GM12878 (cell line): ENCODE measurements around the gene GNG12. TPM values are rescaled to one million over a fixed set of nuclear protein-coding genes. Genes with fewer than 3 reads are reported as not detected.
"Not testable (repeated sequence)": the region's sequence is repeated elsewhere in the genome, so short reads cannot be mapped to it uniquely, and the experiment has no call there.

Experiments
- ATAC-seq: fragments of 200-7000 bp; cut with Tn5 transposase; 3 replicates; pipeline ENCODE4 v1.9.1; 2020; ENCODE audit warnings: mild to moderate bottlenecking, moderate library complexity
- BruUV-seq: library from RNA; stranded (reverse); fragments of 400-500 nt; replicated peaks from 2 replicates; lab custom pipeline; 2021; lab: Mats Ljungman, UMichigan
- CTCF ChIA-PET: fragments of 300-600 bp; sonication (Branson Sonifier 250); formaldehyde crosslinking; extraction: SDS; loops from one replicate; lab custom pipeline; 2021; ENCODE audit warnings: inconsistent platforms; lab: Yijun Ruan, JAX
- POLR2A ChIA-PET: fragments of 350-600 bp; formaldehyde crosslinking; extraction: SDS; loops from one replicate; lab custom pipeline; 2021; ENCODE audit warnings: inconsistent platforms; lab: Charles Lee
- RAD21 ChIA-PET: fragments of 300-600 bp; sonication (Branson Sonifier 250); formaldehyde crosslinking; loops from one replicate; lab custom pipeline; 2023; ENCODE audit warnings: antibody characterized with exemption; ENCODE audit not compliant: unreplicated experiment; lab: Charles Lee
- SMC1A ChIA-PET: fragments of 300-600 bp; sonication (Branson Sonifier 250); formaldehyde crosslinking; loops from one replicate; lab custom pipeline; 2023; ENCODE audit not compliant: unreplicated experiment, uncharacterized antibody; lab: Charles Lee
- DNase-seq: peaks from one replicate; pipeline ENCODE4 v3.0.0-alpha.2; 2011; ENCODE audit warnings: low read depth, low spot score
- FAIRE-seq: peaks from 3 replicates; lab custom pipeline; 2011; peaks lifted over from hg19 to GRCh38; lab: Jason Lieb, UNC
- H2AFZ ChIP-seq: 2 replicates; pipeline ENCODE4 v1.6.0; 2011; ENCODE audit warnings: low read depth, low read length, control low read depth; ENCODE audit not compliant: control insufficient read depth
- H3K27ac ChIP-seq: 2 replicates; pipeline ENCODE4 v1.5.1; 2011; ENCODE audit warnings: control low read depth; ENCODE audit not compliant: control insufficient read depth, insufficient read depth
- H3K27me3 ChIP-seq, 2 experiments: replicated peaks in 1 of 2; 2 replicates each; pipeline versions ENCODE4 v1.6.0 to v1.6.1; 2011; ENCODE audit warnings: low read length in 1 of 2; ENCODE audit not compliant: control insufficient read depth in 2 of 2, insufficient read depth in 2 of 2
- H3K36me3 ChIP-seq, 2 experiments: 2 replicates each; pipeline ENCODE4 v1.5.1; 2011; ENCODE audit warnings: low read length in 1 of 2; ENCODE audit not compliant: control insufficient read depth in 2 of 2, insufficient read depth in 2 of 2
- H3K4me1 ChIP-seq: 2 replicates; pipeline ENCODE4 v1.6.1; 2011; ENCODE audit warnings: mild to moderate bottlenecking, low read length, moderate library complexity, mixed read lengths; ENCODE audit not compliant: control insufficient read depth, insufficient read depth
- H3K4me2 ChIP-seq: 2 replicates; pipeline ENCODE4 v1.6.0; 2011; ENCODE audit warnings: control low read depth; ENCODE audit not compliant: control insufficient read depth, insufficient read depth
- H3K4me3 ChIP-seq: fragments of 200-600 bp; sonication (generic); 2 replicates; pipeline ENCODE4 v1.5.1; 2016
- H3K79me2 ChIP-seq: 2 replicates; pipeline ENCODE4 v1.6.0; 2011; ENCODE audit warnings: low read length; ENCODE audit not compliant: control insufficient read depth, insufficient read depth
- H3K9ac ChIP-seq: 2 replicates; pipeline ENCODE4 v1.8.0; 2011; ENCODE audit warnings: low read length, control low read depth, mixed read lengths; ENCODE audit not compliant: control insufficient read depth, insufficient read depth
- H3K9me3 ChIP-seq: replicated peaks from 3 replicates; pipeline ENCODE4 v1.5.1; 2011; ENCODE audit warnings: mild to moderate bottlenecking, low read length; ENCODE audit not compliant: control insufficient read depth, insufficient read depth
- H4K20me1 ChIP-seq: 2 replicates; pipeline ENCODE4 v1.6.0; 2011; ENCODE audit not compliant: control insufficient read depth, insufficient read depth
- ATF3 ChIP-seq: IDR thresholded peaks from 2 replicates; pipeline ENCODE4 v1.6.1; 2011; ENCODE audit warnings: low read depth, mild to moderate bottlenecking, low read length, moderate library complexity, borderline replicate concordance; ENCODE audit errors: extremely low read depth
- BCL11A ChIP-seq: IDR thresholded peaks from 2 replicates; pipeline ENCODE4 v1.6.1; 2011; ENCODE audit warnings: low read depth, low read length
- CBFB ChIP-seq: IDR thresholded peaks from 2 replicates; pipeline ENCODE4 v1.6.1; 2016; ENCODE audit warnings: antibody characterized with exemption, low read depth
- CREM ChIP-seq: IDR thresholded peaks from 2 replicates; pipeline ENCODE4 v1.6.1; 2014; ENCODE audit warnings: antibody characterized with exemption, low read depth
- FOXK2 ChIP-seq: fragments of 450-650 bp; IDR thresholded peaks from 2 replicates; pipeline ENCODE4 v1.6.1; 2017; ENCODE audit warnings: mild to moderate bottlenecking, moderate library complexity
- GATAD2B ChIP-seq: fragments of 450-650 bp; conservative IDR thresholded peaks from 2 replicates; pipeline ENCODE4 v1.6.1; 2017; ENCODE audit warnings: low read depth, mild to moderate bottlenecking, moderate library complexity
- NKRF ChIP-seq: fragments of 450-650 bp; conservative IDR thresholded peaks from 2 replicates; pipeline ENCODE4 v1.6.1; 2017; ENCODE audit warnings: mild to moderate bottlenecking, moderate library complexity
- ZZZ3 ChIP-seq: IDR thresholded peaks from 2 replicates; pipeline ENCODE4 v1.6.1; 2011; ENCODE audit warnings: low read depth; ENCODE audit not compliant: control insufficient read depth, insufficient read length
- WGBS: methylation state at CpG from one replicate; pipeline ENCODE4 v1.1.6; 2016; ENCODE audit warnings: low lambda C conversion rate; ENCODE audit not compliant: insufficient replicate concordance, insufficient coverage; ENCODE audit errors: missing lambda C conversion rate; 5-methylcytosine and 5-hydroxymethylcytosine counted together
- in situ Hi-C: fragments of 300-500 bp; cut with MboI; formaldehyde crosslinking; loops from 9 replicates; pipeline ENCODE4 v1.14.3; 2018; ENCODE audit warnings: mixed read lengths
- intact Hi-C: fragments of 100-400 bp; cut with micrococcal nuclease; formaldehyde crosslinking; loops from one replicate; pipeline ENCODE4 v1.14.2; 2022; ENCODE audit not compliant: unreplicated experiment
- polyA plus RNA-seq, 11 experiments: library from polyadenylated mRNA; depleted of rRNA in 4 of 11; unstranded in 6 of 11; stranded (reverse) in 5 of 11; fragments of >200 nt; fragmentation: Nextera tagmentation in 4 of 11; fragmentation: Illumina TruSeq in 1 of 11; extraction: Ambion mirVana in 4 of 11; extraction: Trizol in 1 of 11; gene quantifications; 1 replicate in 1 of 11; 2 replicates in 10 of 11; pipeline versions ENCODE4 v1.2.1 to v1.2.3, GENCODE V29; 2011 to 2016; ENCODE audit warnings: inconsistent platforms in 2 of 11, missing spikeins in 2 of 11, low read depth in 1 of 11
- total RNA-seq, 4 experiments: library from RNA; depleted of rRNA in 3 of 4; stranded (reverse); fragments of >200 nt in 3 of 4; fragmentation: Illumina TruSeq in 1 of 4; extraction: Trizol in 1 of 4; gene quantifications; 2 replicates each; pipeline versions ENCODE4 v1.2.1 to v1.2.3, GENCODE V29; 2013 to 2021

Gene GNG12
- total and polyA plus RNA-seq, 10 of the 15 experiments (the other 5 are each of a cell fraction or from before 2014, with no cell fraction given), result 0.22 to 32.8 (median 0.35) TPM

GRCh38 chr1:67659229-67659628 lies 174.0 kb downstream of the GNG12 start (continued):
- TF ChIP-seq CBFB, result no peak
- no peak for TF ChIP-seq FOXK2
- TF ChIP-seq ATF3, result no peak
- TF ChIP-seq NKRF, result no peak
- no peak for TF ChIP-seq GATAD2B
- TF ChIP-seq CREM, result no peak
- TF ChIP-seq ZZZ3, result no peak
- no peak for TF ChIP-seq BCL11A

GRCh38 chr1:67657152-67657551 lies 176.1 kb downstream of the GNG12 start:
- SMC1A ChIA-PET, result interaction anchor here (0.8 to 1.8 kb wide), 3 partner anchors 13 to 103 kb away, joined by 3 to 5 read pairs (median 3); no protein-coding TSS in a partner anchor
- H2AFZ ChIP-seq, H3K4me3 ChIP-seq, H3K4me1 ChIP-seq, intact Hi-C loops, BruUV-seq, POLR2A ChIA-PET, H3K9me3 ChIP-seq, H4K20me1 ChIP-seq, in situ Hi-C loops, H3K79me2 ChIP-seq, DNase-seq, ATAC-seq, H3K27me3 ChIP-seq, H3K27ac ChIP-seq, RAD21 ChIA-PET, FAIRE-seq, H3K4me2 ChIP-seq, H3K9ac ChIP-seq, H3K36me3 ChIP-seq: not testable (repeated sequence)
- WGBS, result 33% methylated on average over 1 of the region's 1 CpG
- CTCF ChIA-PET, result interaction anchor here (0.9 kb wide), 1 partner anchor 122 kb away, joined by 6 read pairs; no protein-coding TSS in a partner anchor
